HCT116 (cell line): ENCODE measurements around the gene CACNG5. TPM values are rescaled to one million over a fixed set of nuclear protein-coding genes. Genes with fewer than 3 reads are reported as not detected.

Source experiments
- ATAC-seq: fragments of 200-7000 bp; cut with Tn5 transposase; 2 replicates; pipeline ENCODE4 v1.9.1; 2020; ENCODE audit warnings: mild to moderate bottlenecking, moderate library complexity
- BruUV-seq: library from RNA; stranded (reverse); fragments of 400-500 nt; replicated peaks from 2 replicates; lab custom pipeline; 2021; lab: Mats Ljungman, UMichigan
- CTCF ChIA-PET: fragments of 300-600 bp; sonication (Branson Sonifier 250); formaldehyde crosslinking; loops from one replicate; lab custom pipeline; 2021; ENCODE audit warnings: antibody characterized with exemption; lab: Charles Lee
- POLR2A ChIA-PET: fragments of 300-600, 350-600 bp; sonication (Branson Sonifier 250); formaldehyde crosslinking; loops from one replicate; lab custom pipeline; 2021; ENCODE audit warnings: antibody characterized with exemption; lab: Charles Lee
- RAD21 ChIA-PET, 2 experiments: fragments of 300-600 bp; sonication (Branson Sonifier 250); formaldehyde crosslinking; loops; one replicate each; lab custom pipeline; 2023; ENCODE audit warnings: low total read pairs in 2 of 2; ENCODE audit not compliant: uncharacterized antibody in 2 of 2, unreplicated experiment in 2 of 2, low non-redundant PET in 1 of 2; lab: Charles Lee
- DNase-seq: peaks from one replicate; pipeline ENCODE4 v3.0.0-alpha.2; 2010; ENCODE audit warnings: low read depth, low spot score
- H2AFZ ChIP-seq: fragments of 200-600 bp; shearing (Covaris generic), sonication (generic); 2 replicates; pipeline ENCODE4 v1.6.1; 2017; ENCODE audit warnings: low read depth, mixed run types, mixed read lengths, antibody characterized with exemption, low read length; ENCODE audit not compliant: poor library complexity, severe bottlenecking
- H3K27ac ChIP-seq: 2 replicates; pipeline ENCODE4 v1.5.1; 2012; ENCODE audit warnings: low read depth, low read length
- H3K27me3 ChIP-seq: fragments of 200-600 bp; sonication (generic); 2 replicates; pipeline ENCODE4 v1.6.1; 2016; ENCODE audit warnings: mixed run types, low read length, mixed read lengths; ENCODE audit not compliant: insufficient read depth
- H3K36me3 ChIP-seq, 2 experiments: fragments of 200-500 bp in 1 of 2; fragments of 200-600 bp in 1 of 2; sonication (Bioruptor generic) in 1 of 2; sonication (generic) in 1 of 2; 2 replicates each; pipeline versions ENCODE4 v1.5.1 to v1.6.1; 2014 to 2016; ENCODE audit warnings: low read length in 2 of 2, inconsistent platforms in 1 of 2, mixed read lengths in 1 of 2, mixed run types in 1 of 2; ENCODE audit not compliant: insufficient read depth in 2 of 2, control insufficient read depth in 1 of 2
- H3K4me1 ChIP-seq, 2 experiments: fragments of 200-600 bp in 1 of 2; sonication (generic) in 1 of 2; 2 replicates each; pipeline versions ENCODE4 v1.5.1 to v1.6.1; 2012 to 2017; ENCODE audit warnings: low read length in 2 of 2, inconsistent platforms in 1 of 2, mild to moderate bottlenecking in 1 of 2, mixed read lengths in 1 of 2, mixed run types in 1 of 2, moderate library complexity in 1 of 2; ENCODE audit not compliant: insufficient read depth in 2 of 2, control insufficient read depth in 1 of 2
- H3K4me2 ChIP-seq: fragments of 200-600 bp; sonication (generic); 2 replicates; pipeline ENCODE4 v1.6.1; 2017; ENCODE audit warnings: mixed run types, low read length, mixed read lengths
- H3K4me3 ChIP-seq, 2 experiments: fragments of 200-600 bp in 1 of 2; sonication (generic) in 1 of 2; replicated peaks in 1 of 2; 2 replicates each; pipeline ENCODE4 v1.5.1; 2011 to 2016; ENCODE audit warnings: low read length in 2 of 2, control low read depth in 1 of 2, low read depth in 1 of 2, mild to moderate bottlenecking in 1 of 2, mixed read lengths in 1 of 2, mixed run types in 1 of 2
- H3K79me2 ChIP-seq: fragments of 200-600 bp; sonication (generic); 2 replicates; pipeline ENCODE4 v1.6.1; 2017; ENCODE audit warnings: mild to moderate bottlenecking, mixed run types, low read length, moderate library complexity, mixed read lengths; ENCODE audit not compliant: insufficient read depth
- H3K9ac ChIP-seq: fragments of 200-600 bp; sonication (generic); 2 replicates; pipeline ENCODE4 v1.6.1; 2016; ENCODE audit warnings: low read length, mixed read lengths
- H3K9me2 ChIP-seq: fragments of 200-600 bp; sonication (generic), shearing (Covaris generic); 2 replicates; pipeline ENCODE4 v1.6.1; 2017; ENCODE audit warnings: mixed run types, mild to moderate bottlenecking, moderate library complexity; ENCODE audit not compliant: insufficient read depth
- H3K9me3 ChIP-seq, 2 experiments: fragments of 200-500 bp in 1 of 2; fragments of 200-600 bp in 1 of 2; sonication (Bioruptor generic) in 1 of 2; sonication (generic) in 1 of 2; 2 replicates each; pipeline ENCODE4 v1.6.1; 2014 to 2017; ENCODE audit warnings: low read length in 2 of 2, mixed read lengths in 2 of 2, inconsistent platforms in 1 of 2, low read depth in 1 of 2, mild to moderate bottlenecking in 1 of 2, mixed run types in 1 of 2, moderate library complexity in 1 of 2; ENCODE audit not compliant: control insufficient read depth in 1 of 2, insufficient read depth in 1 of 2
- H4K20me1 ChIP-seq: fragments of 200-600 bp; sonication (generic), shearing (Covaris generic); 2 replicates; pipeline ENCODE4 v1.6.1; 2017; ENCODE audit warnings: mixed run types, mild to moderate bottlenecking, moderate library complexity; ENCODE audit not compliant: insufficient read depth
- CBX3 ChIP-seq: IDR thresholded peaks from 2 replicates; pipeline ENCODE4 v1.6.1; 2012; ENCODE audit warnings: low read depth
- EZH2phosphoT487 ChIP-seq: fragments of 200-600 bp; IDR thresholded peaks from 2 replicates; pipeline ENCODE4 v1.6.1; 2018; ENCODE audit warnings: antibody characterized with exemption, borderline replicate concordance
- RAD21 ChIP-seq: IDR thresholded peaks from 2 replicates; pipeline ENCODE4 v1.6.1; 2012; ENCODE audit warnings: low read depth, mild to moderate bottlenecking
- SP1 ChIP-seq: IDR thresholded peaks from 2 replicates; pipeline ENCODE4 v1.6.1; 2012; ENCODE audit warnings: low read depth
- YY1 ChIP-seq: IDR thresholded peaks from 2 replicates; pipeline ENCODE4 v1.6.1; 2011; ENCODE audit warnings: low read length, low read depth, moderate library complexity, mild to moderate bottlenecking; ENCODE audit not compliant: insufficient replicate concordance; ENCODE audit errors: extremely low read depth
- ZBTB33 ChIP-seq: IDR thresholded peaks from 2 replicates; pipeline ENCODE4 v1.6.1; 2011; ENCODE audit warnings: mild to moderate bottlenecking, low read length, moderate library complexity; ENCODE audit not compliant: insufficient replicate concordance; ENCODE audit errors: extremely low read depth
- ZFX ChIP-seq: fragments of 450-650 bp; IDR thresholded peaks from 2 replicates; pipeline ENCODE4 v1.6.1; 2017
- ZNF274 ChIP-seq: fragments of 200-500 bp; sonication (Bioruptor generic); IDR thresholded peaks from 2 replicates; pipeline ENCODE4 v1.6.1; 2014; ENCODE audit warnings: mild to moderate bottlenecking, low read depth, low read length, inconsistent platforms
- intact Hi-C: fragments of 100-400 bp; cut with micrococcal nuclease; formaldehyde crosslinking; loops from 2 replicates; pipeline ENCODE4 v1.10.0; 2022
- total RNA-seq: library from RNA; stranded (reverse); gene quantifications from one replicate; pipeline ENCODE4 v1.2.1, GENCODE V29; 2021; ENCODE audit not compliant: unreplicated experiment

The CACNG5 gene
- total RNA-seq, 1 experiment from 2014 or later: not detected

GRCh38 chr17:66858226-66859083, 23.5 kb downstream of the CACNG5 start:
- no peak overlapping the region for H3K4me2 ChIP-seq
- intact Hi-C loops: loop anchor here (5.0 kb wide), 1 partner anchor 124 kb away; no protein-coding TSS in a partner anchor
- TF ChIP-seq ZNF274 (no peak), ZBTB33 (no peak), EZH2phosphoT487 (no peak), YY1 (no peak), ZFX (no peak), SP1 (no peak), CBX3 (no peak), RAD21 (no peak)
- peaks cover 0 to 7% of the 10 kb centered on the region in 2 experiments; a peak in 2 of 4 replicates for H3K9me3 ChIP-seq
- POLR2A ChIA-PET: no interaction called here
- H3K9ac ChIP-seq: no peak overlapping the region
- H3K27me3 ChIP-seq: no peaks in the 10 kb centered on the region
- no peaks in the 10 kb centered on the region for H3K9me2 ChIP-seq
- BruUV-seq: no TSS peak
- H3K4me1 ChIP-seq: 0 out of 4 replicates have a peak, but pooled peaks cover 0 to 3% of the 10 kb centered on the region in 2 experiments
- no peak overlapping the region for H2AFZ ChIP-seq
- DNase-seq: no peak
- H3K4me3 ChIP-seq: no peak overlapping the region
- H3K36me3 ChIP-seq: no peaks in the 10 kb centered on the region
- H4K20me1 ChIP-seq: no peaks in the 10 kb centered on the region
- CTCF ChIA-PET: no interaction called here
- H3K27ac ChIP-seq: no peak overlapping the region
- ATAC-seq: no peak
- H3K79me2 ChIP-seq: no peaks in the 10 kb centered on the region
- RAD21 ChIA-PET: no interaction called here
